SU-DHL-6 (cell line): ENCODE results near the gene C12orf60.

Experiments
- H2AFZ ChIP-seq: fragments of 200-600 bp; sonication (generic); 2 replicates; pipeline ENCODE4 v1.6.1; 2014; ENCODE audit warnings: low read depth, mild to moderate bottlenecking, moderate library complexity, mixed read lengths, antibody characterized with exemption, low read length; ENCODE audit not compliant: severe bottlenecking
- H3F3A ChIP-seq: fragments of 200-600 bp; shearing (Covaris generic); 2 replicates; pipeline ENCODE4 v1.6.0; 2016; ENCODE audit warnings: antibody characterized with exemption, mild to moderate bottlenecking; ENCODE audit not compliant: insufficient read depth
- H3K27ac ChIP-seq: fragments of 200-600 bp; sonication (generic); 2 replicates; pipeline ENCODE4 v1.5.1; 2016; ENCODE audit warnings: low read depth, mild to moderate bottlenecking, low read length, moderate library complexity, mixed read lengths
- H3K27me3 ChIP-seq: fragments of 200-600 bp; sonication (generic), shearing (Covaris generic); 2 replicates; pipeline ENCODE4 v1.6.0; 2014; ENCODE audit warnings: mild to moderate bottlenecking, low read length
- H3K36me3 ChIP-seq: fragments of 200-600 bp; sonication (generic); 2 replicates; pipeline ENCODE4 v1.6.1; 2014; ENCODE audit warnings: mild to moderate bottlenecking, low read length, mixed read lengths
- H3K4me2 ChIP-seq: fragments of 300-600, 200-600 bp; shearing (Covaris generic), sonication (generic); 2 replicates; pipeline ENCODE4 v1.6.0; 2014; ENCODE audit warnings: low read length, low read depth, mild to moderate bottlenecking; ENCODE audit not compliant: poor library complexity, severe bottlenecking
- H3K4me3 ChIP-seq: fragments of 200-600 bp; sonication (generic); 2 replicates; pipeline ENCODE4 v1.5.1; 2014; ENCODE audit warnings: antibody characterized with exemption, low read length, mild to moderate bottlenecking, mixed read lengths; ENCODE audit not compliant: insufficient read depth, poor library complexity, severe bottlenecking
- H3K79me2 ChIP-seq: fragments of 200-600 bp; sonication (generic); 2 replicates; pipeline ENCODE4 v1.6.1; 2014; ENCODE audit warnings: mild to moderate bottlenecking, low read length, moderate library complexity; ENCODE audit not compliant: insufficient read depth
- H3K9ac ChIP-seq: fragments of 200-600 bp; sonication (generic); 2 replicates; pipeline ENCODE4 v1.7.0; 2014; ENCODE audit warnings: mild to moderate bottlenecking, low read length
- H3K9me2 ChIP-seq: fragments of 200-600 bp; sonication (generic); replicated peaks from 2 replicates; pipeline ENCODE4 v1.6.1; 2014; ENCODE audit warnings: low read length; ENCODE audit not compliant: insufficient read depth
- H3K9me3 ChIP-seq: fragments of 200-600 bp; sonication (generic); 2 replicates; pipeline ENCODE4 v1.6.1; 2014; ENCODE audit warnings: low read length, mixed read lengths; ENCODE audit not compliant: insufficient read depth
- H4K20me1 ChIP-seq: fragments of 200-600 bp; sonication (generic); 2 replicates; pipeline ENCODE4 v1.6.1; 2014; ENCODE audit warnings: low read depth, mild to moderate bottlenecking, antibody characterized with exemption, low read length, moderate library complexity, mixed read lengths
- EZH2phosphoT487 ChIP-seq: fragments of 200-600 bp; sonication (generic), shearing (Covaris generic); conservative IDR thresholded peaks from 2 replicates; pipeline ENCODE4 v1.6.1; 2018; ENCODE audit warnings: mild to moderate bottlenecking, antibody characterized with exemption, low read length, moderate library complexity, mixed read lengths
- TF ChIP-seq, protein P1 (sequence below): fragments of 200-600 bp; sonication (generic); IDR thresholded peaks from one replicate; pipeline ENCODE4 v1.5.1; 2017; ENCODE audit warnings: antibody characterized with exemption, mild to moderate bottlenecking, low read length, moderate library complexity; ENCODE audit not compliant: insufficient read depth, poor library complexity, severe bottlenecking

The C12orf60 gene

GRCh38 chr12:14858513-14858912, 55.0 kb downstream of the C12orf60 start:
- H3K4me3 ChIP-seq, result no peak overlapping the region

GRCh38 chr12:14860490-14860889, 57.0 kb downstream of the C12orf60 start:
- H3K9me3 ChIP-seq, result no peaks in the 10 kb centered on the region
- no peaks in the 10 kb centered on the region for H4K20me1 ChIP-seq
- H3K27me3 ChIP-seq, result no peaks in the 10 kb centered on the region
- H3K4me2 ChIP-seq, result no peak overlapping the region
- H3K79me2 ChIP-seq, result no peaks in the 10 kb centered on the region
- H3K4me3 ChIP-seq, result no peak overlapping the region
- H2AFZ ChIP-seq, result no peak overlapping the region
- TF ChIP-seq, protein P1, sequence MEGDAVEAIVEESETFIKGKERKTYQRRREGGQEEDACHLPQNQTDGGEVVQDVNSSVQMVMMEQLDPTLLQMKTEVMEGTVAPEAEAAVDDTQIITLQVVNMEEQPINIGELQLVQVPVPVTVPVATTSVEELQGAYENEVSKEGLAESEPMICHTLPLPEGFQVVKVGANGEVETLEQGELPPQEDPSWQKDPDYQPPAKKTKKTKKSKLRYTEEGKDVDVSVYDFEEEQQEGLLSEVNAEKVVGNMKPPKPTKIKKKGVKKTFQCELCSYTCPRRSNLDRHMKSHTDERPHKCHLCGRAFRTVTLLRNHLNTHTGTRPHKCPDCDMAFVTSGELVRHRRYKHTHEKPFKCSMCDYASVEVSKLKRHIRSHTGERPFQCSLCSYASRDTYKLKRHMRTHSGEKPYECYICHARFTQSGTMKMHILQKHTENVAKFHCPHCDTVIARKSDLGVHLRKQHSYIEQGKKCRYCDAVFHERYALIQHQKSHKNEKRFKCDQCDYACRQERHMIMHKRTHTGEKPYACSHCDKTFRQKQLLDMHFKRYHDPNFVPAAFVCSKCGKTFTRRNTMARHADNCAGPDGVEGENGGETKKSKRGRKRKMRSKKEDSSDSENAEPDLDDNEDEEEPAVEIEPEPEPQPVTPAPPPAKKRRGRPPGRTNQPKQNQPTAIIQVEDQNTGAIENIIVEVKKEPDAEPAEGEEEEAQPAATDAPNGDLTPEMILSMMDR, result no peak
- no peak for TF ChIP-seq EZH2phosphoT487
- no peak overlapping the region for H3K9ac ChIP-seq
- no peaks in the 10 kb centered on the region for H3K9me2 ChIP-seq
- no peak overlapping the region for H3K27ac ChIP-seq
- H3K36me3 ChIP-seq, result no peaks in the 10 kb centered on the region
- no peaks in the 10 kb centered on the region for H3F3A ChIP-seq

More at GRCh38 chr12:14858513-14858912, 55.0 kb downstream of the C12orf60 start:
- Histone ChIP-seq H3K9me2 (no peaks in the 10 kb centered on the region), H3K79me2 (no peaks in the 10 kb centered on the region), H3K36me3 (no peaks in the 10 kb centered on the region), H2AFZ (no peak overlapping the region), H3K9me3 (no peaks in the 10 kb centered on the region), H3K27me3 (no peaks in the 10 kb centered on the region), H3F3A (no peaks in the 10 kb centered on the region), H3K9ac (no peak overlapping the region), H3K4me2 (no peak overlapping the region), H3K27ac (no peak overlapping the region), H4K20me1 (no peaks in the 10 kb centered on the region)
- no peak for TF ChIP-seq EZH2phosphoT487
- TF ChIP-seq, protein P1, result no peak

- TF ChIP-seq, protein P1, result no peak
- TF ChIP-seq EZH2phosphoT487, result no peak
- Histone ChIP-seq H3K4me3 (no peak overlapping the region), H3K27me3 (no peaks in the 10 kb centered on the region), H3K9me3 (no peaks in the 10 kb centered on the region), H3K9me2 (no peaks in the 10 kb centered on the region), H3K36me3 (no peaks in the 10 kb centered on the region), H3K9ac (no peak overlapping the region), H4K20me1 (no peaks in the 10 kb centered on the region), H3K79me2 (no peaks in the 10 kb centered on the region), H2AFZ (no peak overlapping the region), H3K4me2 (no peak overlapping the region), H3K27ac (no peak overlapping the region), H3F3A (no peaks in the 10 kb centered on the region)
Measured at GRCh38 chr12:14868916-14869506, 65.5 kb downstream of the C12orf60 start.
